Measurements from ENCODE around the gene VKORC1.

The VKORC1 gene

GRCh38 chr16:31133046-31133501, 38.5 kb upstream of the VKORC1 start:
- no peak for TF ChIP-seq CTCF (IDR thresholded peaks at IDR 0.05; ENCODE audit: low read length, missing control alignments)
- DNase-seq (ENCODE audit: low read depth), result no peak
- H3K4me3 ChIP-seq (replicated peaks; ENCODE audit: low read depth, low read length), result no peak overlapping the region

- DNase-seq (ENCODE audit: low read depth), result no peak
- TF ChIP-seq CTCF (IDR thresholded peaks at IDR 0.05; ENCODE audit: low read length, missing control alignments), result no peak
- H3K4me3 ChIP-seq (replicated peaks; ENCODE audit: low read depth, low read length), result no peak overlapping the region
Measured at GRCh38 chr16:31132303-31132979, 37.8 kb upstream of the VKORC1 start.

GRCh38 chr16:31131841-31132271, 37.3 kb upstream of the VKORC1 start:
- no peak overlapping the region for H3K4me3 ChIP-seq (replicated peaks; ENCODE audit: low read depth, low read length)
- no peak for TF ChIP-seq CTCF (IDR thresholded peaks at IDR 0.05; ENCODE audit: low read length, missing control alignments)
- no peak for DNase-seq (ENCODE audit: low read depth)

- DNase-seq (ENCODE audit: low read depth), result no peak
- H3K4me3 ChIP-seq (replicated peaks; ENCODE audit: low read depth, low read length), result no peak overlapping the region
- no peak for TF ChIP-seq CTCF (IDR thresholded peaks at IDR 0.05; ENCODE audit: low read length, missing control alignments)
Measured at GRCh38 chr16:31131416-31131815, 36.8 kb upstream of the VKORC1 start.

- no peak for TF ChIP-seq CTCF (IDR thresholded peaks at IDR 0.05; ENCODE audit: low read length, missing control alignments)
- no peak for DNase-seq (ENCODE audit: low read depth)
- H3K4me3 ChIP-seq (replicated peaks; ENCODE audit: low read depth, low read length), result no peak overlapping the region
Measured at GRCh38 chr16:31130899-31131298, 36.3 kb upstream of the VKORC1 start.

- TF ChIP-seq CTCF (IDR thresholded peaks at IDR 0.05; ENCODE audit: low read length, missing control alignments), result no peak
- no peak overlapping the region for H3K4me3 ChIP-seq (replicated peaks; ENCODE audit: low read depth, low read length)
Measured at GRCh38 chr16:31130336-31130891, 35.8 kb upstream of the VKORC1 start.

More at GRCh38 chr16:31130336-31130891, 35.8 kb upstream of the VKORC1 start:
- DNase-seq (ENCODE audit: low read depth), result no peak
